ENCODE data around the gene PIGW.
"Not testable (repeated sequence)": the region's sequence is repeated elsewhere in the genome, so short reads cannot be mapped to it uniquely, and the experiment has no call there.

The PIGW gene

GRCh38 chr17:36534840-36535668, at the start of gene PIGW, which contains the start of gene MYO19:
Gene PIGW, plus strand, starts transcription at chr17:36534987. Its CDS starts 2,115 bp downstream, at chr17:36537102.
Gene MYO19, minus strand, starts transcription at chr17:36534868. Its CDS starts 2,330 bp downstream, at chr17:36532538.
- peak; percentile 84 for DNase-seq (ENCODE audit: low spot score)

- DNase-seq (ENCODE audit: low spot score): no peak
These were observed 49.8 kb upstream of the PIGW start for GRCh38 chr17:36485027-36485426.

DNA sequence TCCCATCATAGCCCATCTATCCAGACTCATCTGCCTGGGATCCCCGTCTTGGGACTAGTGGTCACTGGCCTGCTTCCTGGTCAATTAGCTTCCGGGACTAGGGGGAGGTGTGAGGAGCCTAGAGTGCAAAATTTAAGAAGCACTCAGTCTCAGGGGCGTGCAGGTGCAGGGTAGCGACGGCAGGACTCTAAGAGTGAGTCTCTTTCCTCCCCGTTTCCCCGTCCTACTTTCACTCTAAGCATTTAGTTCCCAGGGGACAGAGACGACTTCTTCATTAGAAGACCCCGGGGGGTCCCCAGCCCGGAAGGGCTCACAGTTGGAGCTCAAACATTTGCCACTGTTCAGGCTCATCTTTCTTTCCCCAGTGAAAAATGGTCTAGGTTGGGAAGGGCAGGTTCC, 49.0 kb upstream of the PIGW start:
- DNase-seq (ENCODE audit: low spot score): no peak

GRCh38 chr17:36486204-36487194, 48.3 kb upstream of the PIGW start, which contains the start of gene ZNHIT3:
Gene ZNHIT3, plus strand, starts transcription at chr17:36486681. Its CDS starts 19 bp downstream, at chr17:36486700.
- DNase-seq (ENCODE audit: low spot score): peak; percentile 90

DNA sequence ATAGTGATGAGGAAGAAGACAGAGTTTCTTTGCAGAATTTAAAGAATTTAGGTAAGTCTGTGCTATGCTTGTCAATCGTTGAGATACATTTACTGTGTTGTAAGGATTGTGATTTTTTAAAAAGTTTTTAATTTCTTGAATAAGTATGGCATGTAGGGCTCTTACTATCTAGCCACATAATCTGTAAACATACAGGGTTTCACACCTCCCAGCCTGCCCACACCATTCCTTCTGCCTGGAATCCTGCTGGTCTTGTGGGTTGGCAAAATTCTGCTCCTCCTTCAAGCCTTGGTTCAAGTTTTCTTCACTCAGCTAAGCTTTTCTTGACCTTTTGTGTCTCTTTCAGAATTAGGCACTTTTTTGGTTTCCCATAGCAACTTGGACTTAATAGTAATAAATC, 40.8 kb upstream of the PIGW start:
- DNase-seq (ENCODE audit: low spot score): no peak

GRCh38 chr17:36494674-36495073, 40.1 kb upstream of the PIGW start:
- DNase-seq (ENCODE audit: low spot score): no peak

DNA sequence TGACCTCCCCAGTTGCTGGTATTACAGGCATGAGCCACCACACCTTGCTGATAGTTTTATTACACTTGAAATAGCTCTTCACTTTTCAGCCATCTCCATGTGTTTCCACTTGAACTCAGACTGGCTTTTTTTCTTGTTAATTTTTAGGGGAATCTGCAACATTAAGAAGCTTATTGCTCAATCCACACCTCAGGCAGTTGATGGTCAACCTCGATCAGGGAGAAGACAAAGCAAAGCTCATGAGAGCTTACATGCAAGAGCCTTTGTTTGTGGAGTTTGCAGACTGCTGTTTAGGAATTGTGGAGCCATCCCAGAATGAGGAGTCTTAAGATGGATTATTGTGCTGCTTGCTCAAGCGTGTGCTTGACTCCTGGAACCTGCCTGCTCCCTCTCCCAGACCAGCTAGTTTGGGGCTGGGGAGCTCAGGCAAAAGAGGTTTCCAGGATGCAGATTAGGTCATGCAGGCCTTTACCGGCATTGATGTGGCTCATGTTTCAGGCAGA, 39.7 kb upstream of the PIGW start:
- no peak for DNase-seq (ENCODE audit: low spot score)

- no peak for DNase-seq (ENCODE audit: low spot score)
These were observed 38.6 kb upstream of the PIGW start for GRCh38 chr17:36496018-36496789.

DNA sequence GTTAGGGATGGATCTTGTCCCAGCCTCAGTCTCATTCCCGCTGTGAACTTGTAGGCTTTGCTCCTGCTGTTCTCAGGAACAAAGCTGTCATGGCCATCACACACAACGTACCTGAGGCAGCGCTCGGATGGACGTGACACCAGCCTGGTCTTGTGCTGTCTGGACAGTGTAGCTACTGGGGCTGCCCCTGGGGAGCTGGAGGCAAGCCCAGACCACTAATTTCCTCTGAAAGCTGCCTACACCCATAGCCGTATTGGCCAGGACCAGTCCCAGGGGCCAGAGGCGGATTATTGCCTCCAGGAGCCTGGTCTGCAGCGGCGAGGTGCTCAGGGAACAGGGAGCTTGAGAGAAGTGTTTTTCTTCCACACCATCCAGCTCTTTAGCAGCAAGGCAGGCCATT, 36.6 kb upstream of the PIGW start:
- no peak for DNase-seq (ENCODE audit: low spot score)

GRCh38 chr17:36498560-36499300, 36.1 kb upstream of the PIGW start:
- no peak for DNase-seq (ENCODE audit: low spot score)

GRCh38 chr17:36500745-36501225, 34.0 kb upstream of the PIGW start:
- DNase-seq (ENCODE audit: low spot score): no peak

DNA sequence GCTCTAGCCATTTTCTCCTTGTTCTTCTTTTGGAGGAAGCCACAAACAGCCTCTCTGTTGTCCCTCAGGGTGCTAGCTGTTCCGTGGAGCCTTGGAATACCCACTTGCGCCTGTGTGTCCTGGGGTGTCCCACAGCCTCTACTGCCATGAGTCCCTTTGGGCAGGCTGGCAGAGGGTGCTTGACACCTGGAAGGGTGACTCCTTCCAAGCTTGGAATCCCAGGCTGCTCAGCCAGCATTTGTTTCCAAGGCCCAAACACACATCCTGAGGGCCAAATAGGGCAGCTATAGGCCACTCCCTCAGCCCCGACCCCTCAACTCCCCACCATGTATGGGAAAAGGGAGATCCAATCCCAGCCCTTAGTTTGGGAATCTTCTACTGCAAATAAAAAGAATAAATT, 33.4 kb upstream of the PIGW start:
- DNase-seq (ENCODE audit: low spot score): no peak

DNA sequence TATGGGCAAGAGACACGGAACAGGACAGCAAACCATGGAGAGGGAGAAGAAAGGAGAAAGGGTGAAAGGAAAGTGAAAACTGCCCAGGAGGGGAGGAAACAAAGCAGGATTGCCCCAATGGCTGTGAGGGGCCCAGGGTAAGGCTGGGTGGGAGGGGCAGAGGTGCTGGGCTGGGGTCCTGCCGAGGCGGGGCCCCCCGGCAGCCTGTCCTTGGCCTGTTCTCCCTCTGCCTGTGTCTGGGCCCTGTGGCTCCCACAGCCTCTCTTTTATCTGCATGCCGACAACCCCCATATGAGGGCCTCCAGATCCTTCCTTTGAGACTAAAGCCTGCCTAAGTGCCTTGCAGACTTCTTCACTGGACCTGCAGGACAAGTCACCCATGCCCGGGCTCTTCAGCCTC, 32.8 kb upstream of the PIGW start:
- DNase-seq (ENCODE audit: low spot score): no peak

- no peak for DNase-seq (ENCODE audit: low spot score)
These were observed 31.2 kb upstream of the PIGW start for GRCh38 chr17:36503456-36504155.

DNA sequence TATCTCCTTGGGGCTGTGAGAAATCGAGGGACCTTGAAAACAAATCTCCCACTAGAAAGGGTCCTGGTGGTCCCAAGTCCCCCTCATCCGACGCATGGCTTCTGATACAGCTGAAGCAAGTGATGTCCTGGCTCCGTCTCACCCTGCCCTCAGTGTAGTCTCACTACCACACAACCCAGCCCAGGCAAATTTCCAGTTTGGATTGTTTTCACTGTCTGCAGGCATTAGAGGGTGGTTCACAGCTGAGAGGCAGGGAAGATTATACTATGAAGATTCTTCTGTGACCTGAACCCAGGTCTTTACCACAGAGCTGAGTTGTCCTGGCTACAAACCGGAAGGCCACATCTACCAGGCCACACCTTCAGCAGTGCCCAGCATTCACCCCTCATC, 30.6 kb upstream of the PIGW start:
- no peak for DNase-seq (ENCODE audit: low spot score)

DNA sequence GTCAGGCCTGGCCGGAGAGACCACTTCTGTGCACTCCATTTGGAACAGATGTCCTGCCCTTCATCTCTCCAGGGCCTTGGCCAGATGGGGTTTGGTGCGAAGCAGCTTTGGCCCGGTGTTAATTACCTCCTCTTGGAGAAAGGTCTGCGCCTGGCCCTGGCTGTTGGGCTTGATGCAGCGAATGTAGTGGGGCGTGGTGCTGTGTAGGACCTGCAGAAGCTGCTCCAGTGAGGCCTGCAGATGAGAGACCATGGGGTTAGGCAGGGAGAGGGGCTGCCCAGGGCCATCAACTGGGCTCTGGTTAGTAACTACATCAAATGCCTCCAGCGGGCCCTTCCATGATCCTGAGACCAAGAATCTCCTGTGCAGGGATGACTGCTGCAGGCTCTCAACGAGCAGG, 29.6 kb upstream of the PIGW start:
- DNase-seq (ENCODE audit: low spot score): no peak

GRCh38 chr17:36506249-36506826, 28.4 kb upstream of the PIGW start:
- no peak for DNase-seq (ENCODE audit: low spot score)

GRCh38 chr17:36506831-36507230, 28.0 kb upstream of the PIGW start:
- no peak for DNase-seq (ENCODE audit: low spot score)

GRCh38 chr17:36507266-36507665, 27.5 kb upstream of the PIGW start:
- DNase-seq (ENCODE audit: low spot score): no peak

GRCh38 chr17:36508439-36508838, 26.3 kb upstream of the PIGW start:
- not testable (repeated sequence) for DNase-seq (ENCODE audit: low spot score)

All from CD4-positive, alpha-beta T cell treated with Interleukin-15 for 4 hours (primary cell).